GM23338 (cell line): ENCODE data around the gene CYFIP2. TPM values are rescaled to one million over a fixed set of nuclear protein-coding genes. Genes with fewer than 3 reads are reported as not detected.

Experiments
- ATAC-seq: fragments of 200-7000 bp; cut with Tn5 transposase; 3 replicates; pipeline ENCODE4 v1.9.1; 2020
- DNase-seq: peaks from one replicate; pipeline ENCODE4 v3.0.0-alpha.2; 2015; ENCODE audit warnings: low spot score
- H2AFZ ChIP-seq: fragments of 200-600 bp; sonication (generic); 2 replicates; pipeline ENCODE4 v1.8.0; 2016; ENCODE audit warnings: antibody characterized with exemption, mild to moderate bottlenecking, moderate library complexity
- H3F3A ChIP-seq: fragments of 200-600 bp; sonication (generic); replicated peaks from 2 replicates; pipeline ENCODE4 v1.8.0; 2017; ENCODE audit warnings: antibody characterized with exemption, mixed run types, low read depth
- H3K27ac ChIP-seq: fragments of 200-600 bp; sonication (generic); 2 replicates; pipeline ENCODE4 v1.6.1; 2016; ENCODE audit warnings: low read depth
- H3K27me3 ChIP-seq: fragments of 200-600 bp; sonication (generic); 2 replicates; pipeline ENCODE4 v1.8.0; 2016; ENCODE audit warnings: mild to moderate bottlenecking, mixed run types, moderate library complexity; ENCODE audit not compliant: insufficient read depth
- H3K36me3 ChIP-seq: fragments of 200-600 bp; sonication (generic); 2 replicates; pipeline ENCODE4 v1.8.0; 2016; ENCODE audit warnings: mild to moderate bottlenecking; ENCODE audit not compliant: insufficient read depth
- H3K4me1 ChIP-seq: fragments of 200-600 bp; sonication (generic); 2 replicates; pipeline ENCODE4 v1.8.0; 2016; ENCODE audit warnings: mild to moderate bottlenecking, moderate library complexity; ENCODE audit not compliant: insufficient read depth
- H3K4me2 ChIP-seq: fragments of 200-600 bp; sonication (generic); 2 replicates; pipeline ENCODE4 v1.7.1; 2017; ENCODE audit warnings: mixed run types
- H3K4me3 ChIP-seq: fragments of 200-600 bp; sonication (generic); 2 replicates; pipeline ENCODE4 v1.6.1; 2016; ENCODE audit warnings: mixed run types
- H3K79me2 ChIP-seq: fragments of 200-600 bp; sonication (generic); replicated peaks from 2 replicates; pipeline ENCODE4 v1.8.0; 2017; ENCODE audit warnings: mild to moderate bottlenecking; ENCODE audit not compliant: insufficient read depth
- H3K9me2 ChIP-seq: fragments of 200-600 bp; sonication (generic); 2 replicates; pipeline ENCODE4 v1.8.0; 2017; ENCODE audit not compliant: insufficient read depth
- H4K20me1 ChIP-seq: fragments of 200-600 bp; sonication (generic); replicated peaks from 2 replicates; pipeline ENCODE4 v1.8.0; 2017; ENCODE audit warnings: mild to moderate bottlenecking; ENCODE audit not compliant: insufficient read depth
- H3K27ac Mint-ChIP-seq: 2 replicates; pipeline ENCODE4 v1.8.0; 2020; ENCODE audit warnings: inconsistent platforms, mild to moderate bottlenecking, moderate library complexity, mixed read lengths
- H3K27me3 Mint-ChIP-seq: 3 replicates; pipeline ENCODE4 v1.8.0; 2022; ENCODE audit warnings: low read depth, mild to moderate bottlenecking, moderate library complexity, mixed read lengths, inconsistent platforms; ENCODE audit not compliant: insufficient read depth, poor library complexity
- H3K36me3 Mint-ChIP-seq: 3 replicates; pipeline ENCODE4 v1.8.0; 2021; ENCODE audit warnings: low read depth, mild to moderate bottlenecking, inconsistent platforms, moderate library complexity, mixed read lengths
- H3K4me1 Mint-ChIP-seq: 3 replicates; pipeline ENCODE4 v1.8.0; 2020; ENCODE audit warnings: mild to moderate bottlenecking, inconsistent platforms, mixed read lengths
- H3K4me3 Mint-ChIP-seq: 3 replicates; pipeline ENCODE4 v1.8.0; 2021; ENCODE audit warnings: moderate library complexity, mild to moderate bottlenecking, inconsistent platforms, mixed read lengths
- H3K9me3 Mint-ChIP-seq: 3 replicates; pipeline ENCODE4 v1.8.0; 2020; ENCODE audit warnings: moderate library complexity, mild to moderate bottlenecking, inconsistent platforms, mixed read lengths
- EZH2 ChIP-seq: fragments of 200-600 bp; sonication (generic); IDR thresholded peaks from one replicate; pipeline ENCODE4 v1.8.0; 2017; ENCODE audit warnings: antibody characterized with exemption, mild to moderate bottlenecking, low read depth; ENCODE audit not compliant: unreplicated experiment
- EZH2phosphoT487 ChIP-seq: fragments of 200-600 bp; sonication (generic); IDR thresholded peaks from one replicate; pipeline ENCODE4 v1.8.1; 2018; ENCODE audit warnings: antibody characterized with exemption; ENCODE audit not compliant: unreplicated experiment
- JUNB ChIP-seq: IDR thresholded peaks from one replicate; pipeline ENCODE4 v1.6.1; 2016; ENCODE audit warnings: antibody characterized with exemption; ENCODE audit not compliant: unreplicated experiment
- NANOG ChIP-seq: IDR thresholded peaks from 2 replicates; pipeline ENCODE4 v1.6.1; 2016; ENCODE audit warnings: antibody characterized with exemption, borderline replicate concordance
- POLR2AphosphoS5 ChIP-seq: IDR thresholded peaks from 2 replicates; pipeline ENCODE4 v1.6.1; 2016; ENCODE audit warnings: antibody characterized with exemption, low read depth
- ZNF114 ChIP-seq: fragments of 250-450 bp; sonication (Bioruptor Pico); IDR thresholded peaks from 2 replicates; pipeline ENCODE4 v1.5.0; 2020; ENCODE audit warnings: mild to moderate bottlenecking, moderate library complexity
- polyA plus RNA-seq: library from polyadenylated mRNA; unstranded; fragments of >200 nt; fragmentation: Nextera tagmentation; extraction: Ambion mirVana; gene quantifications from 2 replicates; pipeline ENCODE4 v1.2.1, GENCODE V29; 2016
- total RNA-seq: library from RNA; depleted of rRNA; stranded (reverse); fragments of >200 nt; shearing (Covaris generic); gene quantifications from 2 replicates; pipeline ENCODE4 v1.2.3, GENCODE V29; 2014
- TF ChIP-seq, protein P1 (sequence below): IDR thresholded peaks from one replicate; pipeline ENCODE4 v1.6.1; 2018; ENCODE audit warnings: antibody characterized with exemption; ENCODE audit not compliant: unreplicated experiment
- TF ChIP-seq, protein P2 (sequence below), 2 experiments: fragments of 200-600 bp in 1 of 2; sonication (generic) in 1 of 2; conservative IDR thresholded peaks; 2 replicates each; pipeline versions ENCODE4 v1.5.1 to v1.6.1; 2016 to 2017; ENCODE audit warnings: antibody characterized with exemption in 2 of 2, low read depth in 2 of 2, mild to moderate bottlenecking in 2 of 2, moderate library complexity in 1 of 2
- TF ChIP-seq, protein P3 (sequence below): fragments of 250-450 bp; sonication (Bioruptor Pico); IDR thresholded peaks from 2 replicates; pipeline ENCODE4 v1.5.0; 2020; ENCODE audit warnings: mild to moderate bottlenecking, moderate library complexity
- TF ChIP-seq, protein P4 (sequence below): IDR thresholded peaks from 2 replicates; pipeline ENCODE4 v1.6.1; 2016; ENCODE audit warnings: antibody characterized with exemption

CYFIP2 gene
- total and polyA plus RNA-seq, 2 experiments from 2014 or later = 54.1 to 98.4 TPM

DNA sequence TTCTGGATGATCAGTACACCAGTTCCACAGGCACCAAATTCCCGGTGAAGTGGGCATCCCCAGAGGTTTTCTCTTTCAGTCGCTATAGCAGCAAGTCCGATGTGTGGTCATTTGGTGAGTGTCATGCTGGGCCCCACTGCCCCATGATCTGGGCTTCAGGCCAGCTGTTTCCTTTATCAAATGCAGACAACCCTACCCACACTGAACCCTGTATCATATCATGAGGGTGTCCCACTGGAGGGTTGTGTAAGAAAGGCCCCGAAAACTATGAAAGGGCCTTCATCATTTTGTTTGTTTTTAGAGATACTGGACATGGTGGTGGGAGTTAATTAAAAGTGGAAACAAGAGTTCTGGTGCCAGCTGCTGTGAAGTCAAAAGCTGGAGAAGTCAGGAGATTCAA lies 20.0 kb upstream of the CYFIP2 start:
- Histone ChIP-seq H3K27ac (no peak overlapping the region), H3K4me2 (no peak overlapping the region), H3K36me3 (no peaks in the 10 kb centered on the region), H3K4me3 (no peak overlapping the region), H2AFZ (peak overlapping the region; percentile 4; the same call in 1 of the 2 replicates), H4K20me1 (no peaks in the 10 kb centered on the region), H3F3A (no peaks in the 10 kb centered on the region), H3K4me1 (no peaks in the 10 kb centered on the region), H3K9me2 (no peaks in the 10 kb centered on the region), H3K79me2 (no peaks in the 10 kb centered on the region), H3K27me3 (no peaks in the 10 kb centered on the region)
- ATAC-seq (no peak), DNase-seq (no peak)
- no peaks in the 10 kb centered on the region for H3K36me3 Mint-ChIP-seq
- peaks cover 2% of the 10 kb centered on the region for H3K27me3 Mint-ChIP-seq
- peak overlapping the region; percentile 89; the same call in 1 of the 2 replicates for H3K27ac Mint-ChIP-seq
- H3K4me3 Mint-ChIP-seq = no peak overlapping the region
- H3K9me3 Mint-ChIP-seq = no peaks in the 10 kb centered on the region
- peaks cover 7% of the 10 kb centered on the region for H3K4me1 Mint-ChIP-seq
- TF ChIP-seq POLR2AphosphoS5 (no peak), ZNF114 (CRISPR knock-in tag) (no peak), JUNB (no peak), NANOG (no peak), EZH2 (no peak), EZH2phosphoT487 (no peak)
- TF ChIP-seq, protein P1, sequence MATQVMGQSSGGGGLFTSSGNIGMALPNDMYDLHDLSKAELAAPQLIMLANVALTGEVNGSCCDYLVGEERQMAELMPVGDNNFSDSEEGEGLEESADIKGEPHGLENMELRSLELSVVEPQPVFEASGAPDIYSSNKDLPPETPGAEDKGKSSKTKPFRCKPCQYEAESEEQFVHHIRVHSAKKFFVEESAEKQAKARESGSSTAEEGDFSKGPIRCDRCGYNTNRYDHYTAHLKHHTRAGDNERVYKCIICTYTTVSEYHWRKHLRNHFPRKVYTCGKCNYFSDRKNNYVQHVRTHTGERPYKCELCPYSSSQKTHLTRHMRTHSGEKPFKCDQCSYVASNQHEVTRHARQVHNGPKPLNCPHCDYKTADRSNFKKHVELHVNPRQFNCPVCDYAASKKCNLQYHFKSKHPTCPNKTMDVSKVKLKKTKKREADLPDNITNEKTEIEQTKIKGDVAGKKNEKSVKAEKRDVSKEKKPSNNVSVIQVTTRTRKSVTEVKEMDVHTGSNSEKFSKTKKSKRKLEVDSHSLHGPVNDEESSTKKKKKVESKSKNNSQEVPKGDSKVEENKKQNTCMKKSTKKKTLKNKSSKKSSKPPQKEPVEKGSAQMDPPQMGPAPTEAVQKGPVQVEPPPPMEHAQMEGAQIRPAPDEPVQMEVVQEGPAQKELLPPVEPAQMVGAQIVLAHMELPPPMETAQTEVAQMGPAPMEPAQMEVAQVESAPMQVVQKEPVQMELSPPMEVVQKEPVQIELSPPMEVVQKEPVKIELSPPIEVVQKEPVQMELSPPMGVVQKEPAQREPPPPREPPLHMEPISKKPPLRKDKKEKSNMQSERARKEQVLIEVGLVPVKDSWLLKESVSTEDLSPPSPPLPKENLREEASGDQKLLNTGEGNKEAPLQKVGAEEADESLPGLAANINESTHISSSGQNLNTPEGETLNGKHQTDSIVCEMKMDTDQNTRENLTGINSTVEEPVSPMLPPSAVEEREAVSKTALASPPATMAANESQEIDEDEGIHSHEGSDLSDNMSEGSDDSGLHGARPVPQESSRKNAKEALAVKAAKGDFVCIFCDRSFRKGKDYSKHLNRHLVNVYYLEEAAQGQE = no peak
- TF ChIP-seq, protein P2, sequence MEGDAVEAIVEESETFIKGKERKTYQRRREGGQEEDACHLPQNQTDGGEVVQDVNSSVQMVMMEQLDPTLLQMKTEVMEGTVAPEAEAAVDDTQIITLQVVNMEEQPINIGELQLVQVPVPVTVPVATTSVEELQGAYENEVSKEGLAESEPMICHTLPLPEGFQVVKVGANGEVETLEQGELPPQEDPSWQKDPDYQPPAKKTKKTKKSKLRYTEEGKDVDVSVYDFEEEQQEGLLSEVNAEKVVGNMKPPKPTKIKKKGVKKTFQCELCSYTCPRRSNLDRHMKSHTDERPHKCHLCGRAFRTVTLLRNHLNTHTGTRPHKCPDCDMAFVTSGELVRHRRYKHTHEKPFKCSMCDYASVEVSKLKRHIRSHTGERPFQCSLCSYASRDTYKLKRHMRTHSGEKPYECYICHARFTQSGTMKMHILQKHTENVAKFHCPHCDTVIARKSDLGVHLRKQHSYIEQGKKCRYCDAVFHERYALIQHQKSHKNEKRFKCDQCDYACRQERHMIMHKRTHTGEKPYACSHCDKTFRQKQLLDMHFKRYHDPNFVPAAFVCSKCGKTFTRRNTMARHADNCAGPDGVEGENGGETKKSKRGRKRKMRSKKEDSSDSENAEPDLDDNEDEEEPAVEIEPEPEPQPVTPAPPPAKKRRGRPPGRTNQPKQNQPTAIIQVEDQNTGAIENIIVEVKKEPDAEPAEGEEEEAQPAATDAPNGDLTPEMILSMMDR (conservative IDR thresholded peaks at IDR 0.05; ENCODE audit: low read depth in 2 of 2) = no peak
- TF ChIP-seq, protein P3, sequence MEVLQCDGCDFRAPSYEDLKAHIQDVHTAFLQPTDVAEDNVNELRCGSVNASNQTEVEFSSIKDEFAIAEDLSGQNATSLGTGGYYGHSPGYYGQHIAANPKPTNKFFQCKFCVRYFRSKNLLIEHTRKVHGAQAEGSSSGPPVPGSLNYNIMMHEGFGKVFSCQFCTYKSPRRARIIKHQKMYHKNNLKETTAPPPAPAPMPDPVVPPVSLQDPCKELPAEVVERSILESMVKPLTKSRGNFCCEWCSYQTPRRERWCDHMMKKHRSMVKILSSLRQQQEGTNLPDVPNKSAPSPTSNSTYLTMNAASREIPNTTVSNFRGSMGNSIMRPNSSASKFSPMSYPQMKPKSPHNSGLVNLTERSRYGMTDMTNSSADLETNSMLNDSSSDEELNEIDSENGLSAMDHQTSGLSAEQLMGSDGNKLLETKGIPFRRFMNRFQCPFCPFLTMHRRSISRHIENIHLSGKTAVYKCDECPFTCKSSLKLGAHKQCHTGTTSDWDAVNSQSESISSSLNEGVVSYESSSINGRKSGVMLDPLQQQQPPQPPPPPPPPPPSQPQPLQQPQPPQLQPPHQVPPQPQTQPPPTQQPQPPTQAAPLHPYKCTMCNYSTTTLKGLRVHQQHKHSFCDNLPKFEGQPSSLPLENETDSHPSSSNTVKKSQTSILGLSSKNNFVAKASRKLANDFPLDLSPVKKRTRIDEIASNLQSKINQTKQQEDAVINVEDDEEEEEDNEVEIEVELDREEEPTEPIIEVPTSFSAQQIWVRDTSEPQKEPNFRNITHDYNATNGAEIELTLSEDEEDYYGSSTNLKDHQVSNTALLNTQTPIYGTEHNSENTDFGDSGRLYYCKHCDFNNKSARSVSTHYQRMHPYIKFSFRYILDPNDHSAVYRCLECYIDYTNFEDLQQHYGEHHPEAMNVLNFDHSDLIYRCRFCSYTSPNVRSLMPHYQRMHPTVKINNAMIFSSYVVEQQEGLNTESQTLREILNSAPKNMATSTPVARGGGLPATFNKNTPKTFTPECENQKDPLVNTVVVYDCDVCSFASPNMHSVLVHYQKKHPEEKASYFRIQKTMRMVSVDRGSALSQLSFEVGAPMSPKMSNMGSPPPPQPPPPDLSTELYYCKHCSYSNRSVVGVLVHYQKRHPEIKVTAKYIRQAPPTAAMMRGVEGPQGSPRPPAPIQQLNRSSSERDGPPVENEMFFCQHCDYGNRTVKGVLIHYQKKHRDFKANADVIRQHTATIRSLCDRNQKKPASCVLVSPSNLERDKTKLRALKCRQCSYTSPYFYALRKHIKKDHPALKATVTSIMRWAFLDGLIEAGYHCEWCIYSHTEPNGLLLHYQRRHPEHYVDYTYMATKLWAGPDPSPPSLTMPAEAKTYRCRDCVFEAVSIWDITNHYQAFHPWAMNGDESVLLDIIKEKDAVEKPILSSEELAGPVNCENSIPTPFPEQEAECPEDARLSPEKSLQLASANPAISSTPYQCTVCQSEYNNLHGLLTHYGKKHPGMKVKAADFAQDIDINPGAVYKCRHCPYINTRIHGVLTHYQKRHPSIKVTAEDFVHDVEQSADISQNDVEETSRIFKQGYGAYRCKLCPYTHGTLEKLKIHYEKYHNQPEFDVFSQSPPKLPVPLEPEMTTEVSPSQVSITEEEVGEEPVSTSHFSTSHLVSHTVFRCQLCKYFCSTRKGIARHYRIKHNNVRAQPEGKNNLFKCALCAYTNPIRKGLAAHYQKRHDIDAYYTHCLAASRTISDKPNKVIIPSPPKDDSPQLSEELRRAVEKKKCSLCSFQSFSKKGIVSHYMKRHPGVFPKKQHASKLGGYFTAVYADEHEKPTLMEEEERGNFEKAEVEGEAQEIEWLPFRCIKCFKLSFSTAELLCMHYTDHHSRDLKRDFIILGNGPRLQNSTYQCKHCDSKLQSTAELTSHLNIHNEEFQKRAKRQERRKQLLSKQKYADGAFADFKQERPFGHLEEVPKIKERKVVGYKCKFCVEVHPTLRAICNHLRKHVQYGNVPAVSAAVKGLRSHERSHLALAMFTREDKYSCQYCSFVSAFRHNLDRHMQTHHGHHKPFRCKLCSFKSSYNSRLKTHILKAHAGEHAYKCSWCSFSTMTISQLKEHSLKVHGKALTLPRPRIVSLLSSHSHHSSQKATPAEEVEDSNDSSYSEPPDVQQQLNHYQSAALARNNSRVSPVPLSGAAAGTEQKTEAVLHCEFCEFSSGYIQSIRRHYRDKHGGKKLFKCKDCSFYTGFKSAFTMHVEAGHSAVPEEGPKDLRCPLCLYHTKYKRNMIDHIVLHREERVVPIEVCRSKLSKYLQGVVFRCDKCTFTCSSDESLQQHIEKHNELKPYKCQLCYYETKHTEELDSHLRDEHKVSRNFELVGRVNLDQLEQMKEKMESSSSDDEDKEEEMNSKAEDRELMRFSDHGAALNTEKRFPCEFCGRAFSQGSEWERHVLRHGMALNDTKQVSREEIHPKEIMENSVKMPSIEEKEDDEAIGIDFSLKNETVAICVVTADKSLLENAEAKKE (CRISPR knock-in tag) = no peak
- TF ChIP-seq, protein P4, sequence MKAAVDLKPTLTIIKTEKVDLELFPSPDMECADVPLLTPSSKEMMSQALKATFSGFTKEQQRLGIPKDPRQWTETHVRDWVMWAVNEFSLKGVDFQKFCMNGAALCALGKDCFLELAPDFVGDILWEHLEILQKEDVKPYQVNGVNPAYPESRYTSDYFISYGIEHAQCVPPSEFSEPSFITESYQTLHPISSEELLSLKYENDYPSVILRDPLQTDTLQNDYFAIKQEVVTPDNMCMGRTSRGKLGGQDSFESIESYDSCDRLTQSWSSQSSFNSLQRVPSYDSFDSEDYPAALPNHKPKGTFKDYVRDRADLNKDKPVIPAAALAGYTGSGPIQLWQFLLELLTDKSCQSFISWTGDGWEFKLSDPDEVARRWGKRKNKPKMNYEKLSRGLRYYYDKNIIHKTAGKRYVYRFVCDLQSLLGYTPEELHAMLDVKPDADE = no peak
